Suprapubic skin (tissue), 4 donors: ENCODE data around the gene PDE7B.

ENCODE experiments used
- EP300 ChIP-seq: sonication (generic); formaldehyde crosslinking; IDR thresholded peaks from one replicate; pipeline ENCODE4 v1.6.1; 2017; ENCODE audit warnings: antibody characterized with exemption
- POLR2AphosphoS5 ChIP-seq, 3 donors: sonication (generic); formaldehyde crosslinking; IDR thresholded peaks; one replicate each; pipeline ENCODE4 v1.6.1; 2017; ENCODE audit warnings: antibody characterized with exemption in 3 of 3
- TF ChIP-seq, protein P1 (sequence below), 2 donors: fragments of 200-600 bp in 1 of 2; fragments of 450-650 bp in 1 of 2; sonication (generic) in 1 of 2; IDR thresholded peaks; one replicate each; pipeline ENCODE4 v1.5.1; 2016 to 2019; ENCODE audit warnings: antibody characterized with exemption in 2 of 2, mild to moderate bottlenecking in 1 of 2, moderate library complexity in 1 of 2

DNA sequence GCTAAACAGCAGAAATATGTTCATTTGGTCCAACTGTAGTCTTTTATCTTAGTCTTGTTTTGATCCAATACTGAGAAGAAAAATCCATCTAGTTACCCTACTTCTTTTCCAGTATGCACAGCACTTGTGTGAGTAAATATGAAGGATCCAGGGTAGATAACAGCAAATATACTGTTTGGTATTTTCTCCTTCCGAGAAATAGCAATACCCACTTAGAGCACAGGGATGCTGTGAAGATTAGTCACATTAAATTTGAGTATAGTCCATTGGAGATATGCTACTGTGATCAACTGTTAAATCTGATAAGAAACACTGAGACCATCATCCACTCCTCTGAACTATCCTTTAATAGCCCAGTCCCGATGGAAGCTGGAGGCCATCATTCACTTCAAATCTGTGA is 145.2 kb downstream of the PDE7B start:
- TF ChIP-seq POLR2AphosphoS5 (IDR thresholded peaks at IDR 0.05) = no peak
- TF ChIP-seq, protein P1, sequence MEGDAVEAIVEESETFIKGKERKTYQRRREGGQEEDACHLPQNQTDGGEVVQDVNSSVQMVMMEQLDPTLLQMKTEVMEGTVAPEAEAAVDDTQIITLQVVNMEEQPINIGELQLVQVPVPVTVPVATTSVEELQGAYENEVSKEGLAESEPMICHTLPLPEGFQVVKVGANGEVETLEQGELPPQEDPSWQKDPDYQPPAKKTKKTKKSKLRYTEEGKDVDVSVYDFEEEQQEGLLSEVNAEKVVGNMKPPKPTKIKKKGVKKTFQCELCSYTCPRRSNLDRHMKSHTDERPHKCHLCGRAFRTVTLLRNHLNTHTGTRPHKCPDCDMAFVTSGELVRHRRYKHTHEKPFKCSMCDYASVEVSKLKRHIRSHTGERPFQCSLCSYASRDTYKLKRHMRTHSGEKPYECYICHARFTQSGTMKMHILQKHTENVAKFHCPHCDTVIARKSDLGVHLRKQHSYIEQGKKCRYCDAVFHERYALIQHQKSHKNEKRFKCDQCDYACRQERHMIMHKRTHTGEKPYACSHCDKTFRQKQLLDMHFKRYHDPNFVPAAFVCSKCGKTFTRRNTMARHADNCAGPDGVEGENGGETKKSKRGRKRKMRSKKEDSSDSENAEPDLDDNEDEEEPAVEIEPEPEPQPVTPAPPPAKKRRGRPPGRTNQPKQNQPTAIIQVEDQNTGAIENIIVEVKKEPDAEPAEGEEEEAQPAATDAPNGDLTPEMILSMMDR (IDR thresholded peaks at IDR 0.05) = no peak
- no peak for TF ChIP-seq EP300
